Activated CD4-positive, alpha-beta T cell treated with anti-CD3 and anti-CD28 coated beads, Interleukin-2, amount 50 U/mL, for 16 hours (primary cell): Measurements from ENCODE around the gene PPP3CA.
"Not testable (repeated sequence)": the region's sequence is repeated elsewhere in the genome, so short reads cannot be mapped to it uniquely, and the experiment has no call there.

ENCODE experiments used
- DNase-seq: peaks from one replicate; pipeline ENCODE4 v3.0.0-alpha.2; 2020

The PPP3CA gene

GRCh38 chr4:101131058-101131457, 216.3 kb downstream of the PPP3CA start:
- not testable (repeated sequence) for DNase-seq

GRCh38 chr4:101128898-101129297, 218.4 kb downstream of the PPP3CA start:
- DNase-seq = not testable (repeated sequence)

GRCh38 chr4:101128473-101128872, 218.9 kb downstream of the PPP3CA start:
- DNase-seq = no peak

GRCh38 chr4:101127176-101127790, 220.0 kb downstream of the PPP3CA start:
- DNase-seq = no peak

- DNase-seq = no peak
These were observed 221.3 kb downstream of the PPP3CA start for GRCh38 chr4:101126059-101126458.

GRCh38 chr4:101125045-101125942, 222.0 kb downstream of the PPP3CA start:
- no peak for DNase-seq

GRCh38 chr4:101123231-101123630, 224.1 kb downstream of the PPP3CA start:
- DNase-seq = no peak

- no peak for DNase-seq
These were observed 225.3 kb downstream of the PPP3CA start for GRCh38 chr4:101122019-101122418.

- DNase-seq = no peak
These were observed 228.2 kb downstream of the PPP3CA start for GRCh38 chr4:101119141-101119540.

GRCh38 chr4:101118617-101119016, 228.7 kb downstream of the PPP3CA start:
- no peak for DNase-seq

- DNase-seq = no peak
These were observed 231.4 kb downstream of the PPP3CA start for GRCh38 chr4:101115887-101116286.

GRCh38 chr4:101114936-101115372, 232.4 kb downstream of the PPP3CA start:
- no peak for DNase-seq

- DNase-seq = peak; percentile 31
These were observed 242.8 kb downstream of the PPP3CA start for GRCh38 chr4:101104312-101105052.

GRCh38 chr4:101103381-101104142, 243.8 kb downstream of the PPP3CA start:
- peak; percentile 54 for DNase-seq

GRCh38 chr4:101102114-101102742, 245.1 kb downstream of the PPP3CA start:
- no peak for DNase-seq

- no peak for DNase-seq
These were observed 246.3 kb downstream of the PPP3CA start for GRCh38 chr4:101101072-101101471.

- no peak for DNase-seq
These were observed 248.5 kb downstream of the PPP3CA start for GRCh38 chr4:101098666-101099400.

- not testable (repeated sequence) for DNase-seq
These were observed 254.7 kb downstream of the PPP3CA start for GRCh38 chr4:101092609-101093008.

- no peak for DNase-seq
These were observed 258.2 kb downstream of the PPP3CA start for GRCh38 chr4:101089168-101089567.

- DNase-seq = no peak
These were observed 260.3 kb downstream of the PPP3CA start for GRCh38 chr4:101086801-101087586.

GRCh38 chr4:101083131-101083530, 264.2 kb downstream of the PPP3CA start:
- DNase-seq = no peak
